GM12865 (cell line): Measurements from ENCODE around the gene ADRB2.

ENCODE experiments used
- DNase-seq: peaks from one replicate; pipeline ENCODE4 v3.0.0; 2010; ENCODE audit warnings: low read depth
- H3K4me3 ChIP-seq: 2 replicates; pipeline ENCODE4 v1.5.1; 2011; ENCODE audit warnings: mild to moderate bottlenecking, low read depth, low read length, control low read depth
- TF ChIP-seq, protein P1 (sequence below): IDR thresholded peaks from 2 replicates; pipeline ENCODE4 v1.5.1; 2011; ENCODE audit warnings: low read length, control low read depth, low read depth, inconsistent platforms; ENCODE audit not compliant: insufficient read depth; ENCODE audit errors: missing control alignments

ADRB2 gene

DNA sequence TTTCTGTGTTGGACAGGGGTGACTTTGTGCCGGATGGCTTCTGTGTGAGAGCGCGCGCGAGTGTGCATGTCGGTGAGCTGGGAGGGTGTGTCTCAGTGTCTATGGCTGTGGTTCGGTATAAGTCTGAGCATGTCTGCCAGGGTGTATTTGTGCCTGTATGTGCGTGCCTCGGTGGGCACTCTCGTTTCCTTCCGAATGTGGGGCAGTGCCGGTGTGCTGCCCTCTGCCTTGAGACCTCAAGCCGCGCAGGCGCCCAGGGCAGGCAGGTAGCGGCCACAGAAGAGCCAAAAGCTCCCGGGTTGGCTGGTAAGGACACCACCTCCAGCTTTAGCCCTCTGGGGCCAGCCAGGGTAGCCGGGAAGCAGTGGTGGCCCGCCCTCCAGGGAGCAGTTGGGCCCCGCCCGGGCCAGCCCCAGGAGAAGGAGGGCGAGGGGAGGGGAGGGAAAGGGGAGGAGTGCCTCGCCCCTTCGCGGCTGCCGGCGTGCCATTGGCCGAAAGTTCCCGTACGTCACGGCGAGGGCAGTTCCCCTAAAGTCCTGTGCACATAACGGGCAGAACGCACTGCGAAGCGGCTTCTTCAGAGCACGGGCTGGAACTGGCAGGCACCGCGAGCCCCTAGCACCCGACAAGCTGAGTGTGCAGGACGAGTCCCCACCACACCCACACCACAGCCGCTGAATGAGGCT is at the start of gene ADRB2:
TSS of gene ADRB2 (plus strand) at position 559 of the 686 bp plus-strand sequence. CDS start 221 bp downstream, outside the sequence.
- DNase-seq: peak; percentile 91
- peak within 1 kb of the TSS; percentile 63 for H3K4me3 ChIP-seq
- TF ChIP-seq, protein P1, sequence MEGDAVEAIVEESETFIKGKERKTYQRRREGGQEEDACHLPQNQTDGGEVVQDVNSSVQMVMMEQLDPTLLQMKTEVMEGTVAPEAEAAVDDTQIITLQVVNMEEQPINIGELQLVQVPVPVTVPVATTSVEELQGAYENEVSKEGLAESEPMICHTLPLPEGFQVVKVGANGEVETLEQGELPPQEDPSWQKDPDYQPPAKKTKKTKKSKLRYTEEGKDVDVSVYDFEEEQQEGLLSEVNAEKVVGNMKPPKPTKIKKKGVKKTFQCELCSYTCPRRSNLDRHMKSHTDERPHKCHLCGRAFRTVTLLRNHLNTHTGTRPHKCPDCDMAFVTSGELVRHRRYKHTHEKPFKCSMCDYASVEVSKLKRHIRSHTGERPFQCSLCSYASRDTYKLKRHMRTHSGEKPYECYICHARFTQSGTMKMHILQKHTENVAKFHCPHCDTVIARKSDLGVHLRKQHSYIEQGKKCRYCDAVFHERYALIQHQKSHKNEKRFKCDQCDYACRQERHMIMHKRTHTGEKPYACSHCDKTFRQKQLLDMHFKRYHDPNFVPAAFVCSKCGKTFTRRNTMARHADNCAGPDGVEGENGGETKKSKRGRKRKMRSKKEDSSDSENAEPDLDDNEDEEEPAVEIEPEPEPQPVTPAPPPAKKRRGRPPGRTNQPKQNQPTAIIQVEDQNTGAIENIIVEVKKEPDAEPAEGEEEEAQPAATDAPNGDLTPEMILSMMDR: no peak

DNA sequence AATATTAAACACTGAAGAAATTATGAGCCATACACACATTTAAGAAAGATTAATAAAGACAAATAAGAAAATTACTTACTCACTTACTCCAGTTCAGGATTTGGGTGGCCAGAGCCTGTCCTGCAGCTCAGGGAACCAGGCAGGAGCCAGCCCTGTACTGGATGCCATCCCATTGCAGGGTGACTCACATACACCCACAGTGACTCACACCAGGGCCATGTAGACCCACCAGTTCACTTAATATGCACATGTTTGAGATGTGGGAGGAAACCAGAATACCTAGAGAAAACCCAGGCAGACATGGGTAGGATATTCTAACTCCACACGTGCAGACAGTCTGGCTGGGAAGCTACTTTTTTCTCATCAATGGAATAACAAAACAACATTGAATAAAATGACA is 49.6 kb upstream of the ADRB2 start:
- no peak overlapping the region for H3K4me3 ChIP-seq
- DNase-seq: no peak
- TF ChIP-seq, protein P1: no peak

DNA sequence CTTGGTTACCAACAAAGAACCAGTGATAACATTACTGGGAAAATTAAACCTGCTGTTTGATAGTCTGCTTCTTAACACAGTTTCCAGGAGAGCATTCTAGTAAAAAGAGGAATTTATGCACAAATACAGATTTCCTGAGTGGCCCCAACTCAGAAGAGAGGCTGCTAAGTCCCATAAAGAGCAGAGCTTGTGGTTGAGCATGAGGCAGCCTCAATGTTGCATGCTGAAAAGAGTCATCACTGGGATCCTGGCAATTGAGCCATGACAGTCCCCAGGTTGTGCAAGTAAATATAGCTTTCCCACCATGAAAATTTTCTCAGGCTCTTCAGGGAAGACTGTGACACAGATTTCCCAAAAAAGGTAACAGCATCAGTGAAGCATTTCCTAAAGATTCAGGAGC is 47.5 kb upstream of the ADRB2 start:
- TF ChIP-seq, protein P1: no peak
- H3K4me3 ChIP-seq: no peak overlapping the region
- DNase-seq: no peak

DNA sequence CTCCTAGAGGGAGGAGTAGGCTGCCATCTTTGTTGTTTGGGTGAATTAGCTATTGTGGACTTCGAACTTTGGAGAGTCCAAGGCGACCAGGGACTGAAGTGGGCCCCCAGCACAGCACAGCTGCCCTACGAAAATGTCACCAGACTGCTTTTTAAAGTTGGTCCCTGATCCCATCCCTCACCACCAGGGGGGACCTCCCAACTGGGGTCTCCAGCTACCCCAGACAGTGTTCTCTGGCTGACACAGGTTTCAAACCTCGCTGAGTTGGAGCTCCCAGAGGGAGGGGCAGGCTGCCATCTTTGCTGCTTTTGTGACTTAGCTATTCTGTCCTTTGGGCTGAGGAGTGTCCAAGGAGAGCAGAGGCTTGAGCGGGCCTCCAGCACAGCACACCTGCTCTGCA is 45.7 kb upstream of the ADRB2 start:
- TF ChIP-seq, protein P1: no peak
- DNase-seq: no peak

DNA sequence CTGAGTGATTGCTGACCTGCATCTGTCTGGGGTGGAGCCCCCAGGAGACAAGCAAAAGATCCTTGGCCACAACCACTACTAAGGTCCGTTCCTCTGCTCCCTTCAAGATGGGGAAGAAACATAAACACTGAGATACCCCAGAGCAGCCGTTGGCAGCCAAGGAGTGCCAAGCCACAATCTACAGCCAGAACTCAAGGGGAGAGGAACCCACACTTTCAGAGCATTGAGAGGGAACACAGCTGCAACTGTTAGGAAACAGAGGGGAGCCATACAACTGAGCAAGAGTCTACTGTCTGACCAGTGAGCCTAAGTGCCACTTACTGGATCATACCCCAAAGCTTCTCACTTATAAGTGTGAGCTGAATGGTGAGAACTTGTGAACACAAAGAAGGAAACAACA is 44.6 kb upstream of the ADRB2 start:
- TF ChIP-seq, protein P1: no peak
- H3K4me3 ChIP-seq: no peak overlapping the region
- no peak for DNase-seq

More for the DNA sequence above, 45.7 kb upstream of the ADRB2 start:
- H3K4me3 ChIP-seq: no peak overlapping the region

DNA sequence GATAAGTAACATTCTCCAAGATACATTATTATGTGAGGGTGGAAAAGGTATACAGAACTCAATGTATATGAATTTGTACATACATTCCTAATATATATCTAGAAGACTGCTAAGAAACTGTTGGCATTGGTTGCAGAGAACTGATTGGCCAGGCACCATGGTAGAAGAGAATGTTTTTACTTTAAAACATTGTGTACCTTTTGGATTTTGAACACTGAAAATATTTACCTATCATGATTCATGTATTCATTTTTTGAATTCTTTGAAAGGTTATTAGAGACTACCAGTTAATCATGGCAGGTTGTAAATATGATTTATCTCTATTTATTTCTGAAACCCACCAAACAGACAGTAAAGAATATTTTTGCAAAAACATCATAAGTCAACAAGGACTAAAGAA is 41.2 kb upstream of the ADRB2 start:
- no peak overlapping the region for H3K4me3 ChIP-seq
- TF ChIP-seq, protein P1: no peak
- no peak for DNase-seq

DNA sequence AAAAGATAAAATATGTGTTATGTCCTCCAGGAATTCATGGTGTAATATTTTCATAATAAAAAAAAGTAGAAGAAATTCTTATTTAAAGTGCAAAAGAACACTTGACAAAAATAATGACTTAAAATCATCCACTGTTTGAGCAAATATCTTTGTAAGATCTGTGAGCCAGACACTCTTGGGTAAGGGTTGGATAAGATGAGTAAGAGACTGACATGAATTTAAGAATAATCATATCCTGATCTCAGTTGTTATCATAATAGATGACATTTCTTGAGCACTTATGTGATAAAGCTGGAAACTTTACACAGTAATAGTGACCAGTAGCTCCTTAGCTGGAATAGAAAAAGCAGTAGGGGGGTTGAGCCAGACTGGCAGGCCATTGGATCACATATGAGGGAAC is 40.0 kb upstream of the ADRB2 start:
- no peak overlapping the region for H3K4me3 ChIP-seq
- TF ChIP-seq, protein P1: no peak
- no peak for DNase-seq
